H9 (cell line): ENCODE results near the gene ANAPC16. TPM values are rescaled to one million over a fixed set of nuclear protein-coding genes. Genes with fewer than 3 reads are reported as not detected.

Experiments used
- DNase-seq: peaks from one replicate; pipeline ENCODE4 v3.0.0-alpha.2; 2017
- H2AFZ ChIP-seq: one replicate; pipeline ENCODE4 v1.6.1; 2013; ENCODE audit warnings: mild to moderate bottlenecking, low read length, control low read depth, moderate library complexity
- H2AK5ac ChIP-seq: 2 replicates; pipeline ENCODE4 v1.6.1; 2013; ENCODE audit warnings: low read length, control low read depth, mixed read lengths; ENCODE audit not compliant: insufficient read length
- H2BK120ac ChIP-seq: one replicate; pipeline ENCODE4 v1.6.1; 2013; ENCODE audit warnings: low read depth, mild to moderate bottlenecking, low read length, control low read depth, inconsistent platforms; ENCODE audit not compliant: poor library complexity, severe bottlenecking
- H2BK12ac ChIP-seq: 2 replicates; pipeline ENCODE4 v1.6.1; 2013; ENCODE audit warnings: low read length, control low read depth, mixed read lengths, low read depth; ENCODE audit not compliant: insufficient read length
- H2BK15ac ChIP-seq: 2 replicates; pipeline ENCODE4 v1.6.1; 2013; ENCODE audit warnings: low read depth, low read length, control low read depth
- H2BK20ac ChIP-seq: one replicate; pipeline ENCODE4 v1.6.1; 2013; ENCODE audit warnings: low read depth, mild to moderate bottlenecking, low read length, control low read depth, inconsistent platforms; ENCODE audit not compliant: poor library complexity, severe bottlenecking
- H2BK5ac ChIP-seq: 2 replicates; pipeline ENCODE4 v1.6.1; 2013; ENCODE audit warnings: low read length, control low read depth, mixed read lengths; ENCODE audit not compliant: insufficient read length
- H3K14ac ChIP-seq: 2 replicates; pipeline ENCODE4 v1.6.1; 2013; ENCODE audit warnings: low read length, control low read depth; ENCODE audit not compliant: insufficient read depth
- H3K18ac ChIP-seq: 2 replicates; pipeline ENCODE4 v1.6.1; 2013; ENCODE audit warnings: low read depth, mild to moderate bottlenecking, mixed read lengths, low read length, control low read depth; ENCODE audit not compliant: insufficient read length
- H3K23ac ChIP-seq: 2 replicates; pipeline ENCODE4 v1.6.1; 2013; ENCODE audit warnings: low read length, control low read depth, mixed read lengths, low read depth; ENCODE audit not compliant: insufficient read length
- H3K23me2 ChIP-seq: 2 replicates; pipeline ENCODE4 v1.6.1; 2013; ENCODE audit warnings: low read depth, mild to moderate bottlenecking, mixed read lengths, low read length, control low read depth; ENCODE audit not compliant: insufficient read length, poor library complexity, severe bottlenecking
- H3K27ac ChIP-seq: 2 replicates; pipeline ENCODE4 v1.5.1; 2013; ENCODE audit warnings: low read length, control low read depth, mixed read lengths, low read depth; ENCODE audit not compliant: insufficient read length
- H3K27me3 ChIP-seq: 2 replicates; pipeline ENCODE4 v1.6.1; 2013; ENCODE audit warnings: low read length, control low read depth, inconsistent platforms; ENCODE audit not compliant: insufficient read depth
- H3K4ac ChIP-seq: 2 replicates; pipeline ENCODE4 v1.6.1; 2013; ENCODE audit warnings: low read depth, mild to moderate bottlenecking, control low read depth, inconsistent platforms, low read length, moderate library complexity
- H3K4me1 ChIP-seq: 2 replicates; pipeline ENCODE4 v1.6.1; 2013; ENCODE audit warnings: low read length, control low read depth, inconsistent platforms; ENCODE audit not compliant: insufficient read depth
- H3K4me2 ChIP-seq: 2 replicates; pipeline ENCODE4 v1.6.1; 2013; ENCODE audit warnings: low read length, control low read depth, mixed read lengths; ENCODE audit not compliant: insufficient read length, insufficient read depth
- H3K56ac ChIP-seq: 2 replicates; pipeline ENCODE4 v1.6.1; 2013; ENCODE audit warnings: low read depth, mild to moderate bottlenecking, mixed read lengths, low read length, control low read depth; ENCODE audit not compliant: insufficient read length
- H3K79me1 ChIP-seq: 2 replicates; pipeline ENCODE4 v1.6.1; 2013; ENCODE audit warnings: low read depth, mild to moderate bottlenecking, moderate library complexity, low read length, control low read depth, inconsistent platforms; ENCODE audit not compliant: insufficient read depth, poor library complexity, severe bottlenecking
- H3K79me2 ChIP-seq: 2 replicates; pipeline ENCODE4 v1.6.1; 2013; ENCODE audit warnings: low read length, control low read depth, inconsistent platforms; ENCODE audit not compliant: insufficient read depth
- H3K9ac ChIP-seq: 2 replicates; pipeline ENCODE4 v1.6.1; 2013; ENCODE audit warnings: low read length, control low read depth, mixed read lengths; ENCODE audit not compliant: insufficient read length; ENCODE audit errors: extremely low read depth
- H3K9me3 ChIP-seq: one replicate; pipeline ENCODE4 v1.6.1; 2013; ENCODE audit warnings: low read depth, low read length, inconsistent platforms; ENCODE audit not compliant: control insufficient read depth
- H3T11ph ChIP-seq: one replicate; pipeline ENCODE4 v1.6.1; 2013; ENCODE audit warnings: mild to moderate bottlenecking, low read length, control low read depth, inconsistent platforms
- H4K20me1 ChIP-seq: one replicate; pipeline ENCODE4 v1.6.1; 2013; ENCODE audit not compliant: control insufficient read depth, insufficient read length, insufficient read depth
- H4K5ac ChIP-seq: 2 replicates; pipeline ENCODE4 v1.6.1; 2013; ENCODE audit warnings: low read depth, mild to moderate bottlenecking, mixed read lengths, low read length, control low read depth; ENCODE audit not compliant: insufficient read length
- H4K8ac ChIP-seq: replicated peaks from 2 replicates; pipeline ENCODE4 v1.6.1; 2013; ENCODE audit warnings: low read length, control low read depth, mixed read lengths, low read depth; ENCODE audit not compliant: insufficient read length
- H4K91ac ChIP-seq: 2 replicates; pipeline ENCODE4 v1.6.1; 2013; ENCODE audit warnings: low read depth, mild to moderate bottlenecking, moderate library complexity, mixed read lengths, low read length, control low read depth; ENCODE audit not compliant: insufficient read length
- H3K27ac Mint-ChIP-seq, 3 experiments: 2 replicates in 2 of 3; 3 replicates in 1 of 3; pipeline ENCODE4 v1.8.0; 2020 to 2021; ENCODE audit warnings: mixed read lengths in 3 of 3, mild to moderate bottlenecking in 1 of 3, moderate library complexity in 1 of 3
- H3K27me3 Mint-ChIP-seq: 2 replicates; pipeline ENCODE4 v1.8.0; 2021; ENCODE audit warnings: low read depth, mild to moderate bottlenecking, moderate library complexity, mixed read lengths
- H3K36me3 Mint-ChIP-seq, 3 experiments: 2 replicates in 2 of 3; 3 replicates in 1 of 3; pipeline ENCODE4 v1.8.0; 2020 to 2021; ENCODE audit warnings: low read depth in 3 of 3, mixed read lengths in 3 of 3; ENCODE audit not compliant: insufficient read depth in 1 of 3
- H3K4me1 Mint-ChIP-seq, 2 experiments: 2 replicates each; pipeline ENCODE4 v1.8.0; 2020; ENCODE audit warnings: mixed read lengths in 2 of 2
- H3K4me3 Mint-ChIP-seq, 2 experiments: 2 replicates in 1 of 2; 3 replicates in 1 of 2; pipeline ENCODE4 v1.8.0; 2020 to 2021; ENCODE audit warnings: mild to moderate bottlenecking in 2 of 2, mixed read lengths in 2 of 2, moderate library complexity in 1 of 2
- H3K9me3 Mint-ChIP-seq, 2 experiments: 2 replicates in 1 of 2; 3 replicates in 1 of 2; pipeline ENCODE4 v1.8.0; 2020; ENCODE audit warnings: mild to moderate bottlenecking in 2 of 2, mixed read lengths in 2 of 2, moderate library complexity in 1 of 2
- WGBS: extraction: QIAGEN DNeasy Blood & Tissue Kit; methylation state at CpG from one replicate; pipeline ENCODE4 v1.1.7; 2013; ENCODE audit warnings: missing lambda C conversion rate, low lambda C conversion rate, mixed read lengths; ENCODE audit not compliant: insufficient read length; ENCODE audit errors: extremely low coverage; 5-methylcytosine and 5-hydroxymethylcytosine counted together
- total RNA-seq: library from RNA; stranded (reverse); gene quantifications from 2 replicates; pipeline ENCODE4 v1.2.1, GENCODE V29; 2021
- TF ChIP-seq, protein P1 (sequence below): fragments of 200-600 bp; sonication (generic); conservative IDR thresholded peaks from 3 replicates; pipeline ENCODE4 v1.8.0; 2021; ENCODE audit warnings: antibody characterized with exemption, mild to moderate bottlenecking

ANAPC16 gene
- total RNA-seq, 1 experiment from 2014 or later, result 66.6 TPM

DNA sequence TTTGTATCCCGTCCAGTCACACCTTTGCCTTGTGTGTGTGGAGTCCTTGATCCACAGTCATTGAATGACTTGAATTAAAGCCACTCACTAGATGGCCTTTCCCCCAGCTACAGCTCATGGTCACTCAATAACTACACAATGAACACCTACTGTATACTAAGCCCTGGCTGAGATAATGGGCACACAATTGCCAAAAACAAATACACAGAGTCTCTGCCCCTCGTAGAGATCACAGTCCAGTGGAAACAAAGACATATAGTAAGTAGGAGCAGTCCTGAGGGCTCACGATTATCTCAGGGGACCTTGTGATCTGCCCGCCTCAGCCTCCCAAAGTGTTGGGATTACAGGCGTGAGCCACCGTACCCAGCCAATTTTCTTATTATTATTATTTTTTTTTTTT is 35.8 kb downstream of the ANAPC16 start:
- H2BK20ac ChIP-seq, result no peak overlapping the region
- no peak overlapping the region for H2BK15ac ChIP-seq
- no peak overlapping the region for H4K8ac ChIP-seq
- no peaks in the 10 kb centered on the region for H3K9me3 ChIP-seq
- no peak overlapping the region for H3K56ac ChIP-seq
- no peaks in the 10 kb centered on the region; a peak in 1 of 5 replicates for H3K9me3 Mint-ChIP-seq
- no peak overlapping the region for H3K27ac Mint-ChIP-seq
- no peak overlapping the region for H2AFZ ChIP-seq
- H3K4me2 ChIP-seq, result no peak overlapping the region
- no peaks in the 10 kb centered on the region for H3K79me2 ChIP-seq
- no peak overlapping the region for H3K9ac ChIP-seq
- no peak overlapping the region for H4K91ac ChIP-seq
- H3K18ac ChIP-seq, result no peak overlapping the region
- DNase-seq, result no peak
- peaks cover 31 to 45% of the 10 kb centered on the region in 2 experiments for H3K4me1 Mint-ChIP-seq
- no peaks in the 10 kb centered on the region for H3K36me3 Mint-ChIP-seq
- WGBS, result no CpG with 5 or more reads among the region's 6 CpGs
- no peak overlapping the region for H2BK12ac ChIP-seq
- no peak overlapping the region for H3K4ac ChIP-seq
- no peak overlapping the region for H4K5ac ChIP-seq
- H3K23ac ChIP-seq, result no peak overlapping the region
- no peaks in the 10 kb centered on the region for H3K23me2 ChIP-seq
- TF ChIP-seq, protein P1, sequence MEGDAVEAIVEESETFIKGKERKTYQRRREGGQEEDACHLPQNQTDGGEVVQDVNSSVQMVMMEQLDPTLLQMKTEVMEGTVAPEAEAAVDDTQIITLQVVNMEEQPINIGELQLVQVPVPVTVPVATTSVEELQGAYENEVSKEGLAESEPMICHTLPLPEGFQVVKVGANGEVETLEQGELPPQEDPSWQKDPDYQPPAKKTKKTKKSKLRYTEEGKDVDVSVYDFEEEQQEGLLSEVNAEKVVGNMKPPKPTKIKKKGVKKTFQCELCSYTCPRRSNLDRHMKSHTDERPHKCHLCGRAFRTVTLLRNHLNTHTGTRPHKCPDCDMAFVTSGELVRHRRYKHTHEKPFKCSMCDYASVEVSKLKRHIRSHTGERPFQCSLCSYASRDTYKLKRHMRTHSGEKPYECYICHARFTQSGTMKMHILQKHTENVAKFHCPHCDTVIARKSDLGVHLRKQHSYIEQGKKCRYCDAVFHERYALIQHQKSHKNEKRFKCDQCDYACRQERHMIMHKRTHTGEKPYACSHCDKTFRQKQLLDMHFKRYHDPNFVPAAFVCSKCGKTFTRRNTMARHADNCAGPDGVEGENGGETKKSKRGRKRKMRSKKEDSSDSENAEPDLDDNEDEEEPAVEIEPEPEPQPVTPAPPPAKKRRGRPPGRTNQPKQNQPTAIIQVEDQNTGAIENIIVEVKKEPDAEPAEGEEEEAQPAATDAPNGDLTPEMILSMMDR, result no peak
- H3K79me1 ChIP-seq, result no peaks in the 10 kb centered on the region
- no peak overlapping the region for H2AK5ac ChIP-seq
- no peak overlapping the region for H3K14ac ChIP-seq
- H3K27me3 ChIP-seq, result no peaks in the 10 kb centered on the region
- no peak overlapping the region for H2BK120ac ChIP-seq
- H3K4me3 Mint-ChIP-seq, result no peak overlapping the region
- no peaks in the 10 kb centered on the region for H4K20me1 ChIP-seq
- no peak overlapping the region for H3T11ph ChIP-seq
- H2BK5ac ChIP-seq, result no peak overlapping the region
- no peaks in the 10 kb centered on the region for H3K27me3 Mint-ChIP-seq
- H3K27ac ChIP-seq, result no peak overlapping the region
- H3K4me1 ChIP-seq, result peaks cover 7% of the 10 kb centered on the region; the same call in 1 of the 2 replicates
